Testis (tissue), 3 donors: ENCODE data around the gene LTB4R2. TPM values are rescaled to one million over a fixed set of nuclear protein-coding genes. Genes with fewer than 3 reads are reported as not detected.

ENCODE experiments used
- DNase-seq: peaks from one replicate; pipeline ENCODE4 v3.0.0-alpha.2; 2019
- H3K27ac ChIP-seq, 2 donors: fragments of 200-600 bp; sonication (generic); one replicate each; pipeline ENCODE4 v1.5.1; 2019
- H3K27me3 ChIP-seq: fragments of 200-600 bp; sonication (generic); one replicate; pipeline ENCODE4 v1.5.1; 2019
- H3K36me3 ChIP-seq: fragments of 200-600 bp; sonication (generic); one replicate; pipeline ENCODE4 v1.5.1; 2017; ENCODE audit warnings: low read depth; ENCODE audit errors: missing control alignments
- H3K4me1 ChIP-seq: fragments of 200-600 bp; sonication (generic); one replicate; pipeline ENCODE4 v1.5.1; 2019
- H3K4me3 ChIP-seq, 2 donors: fragments of 200-600 bp; sonication (generic); one replicate each; pipeline ENCODE4 v1.5.1; 2017 to 2019
- H3K9me3 ChIP-seq: fragments of 200-600 bp; sonication (generic); one replicate; pipeline ENCODE4 v1.5.1; 2017
- POLR2A ChIP-seq: fragments of 450-650 bp; IDR thresholded peaks from one replicate; pipeline ENCODE4 v1.6.1; 2017; ENCODE audit warnings: antibody characterized with exemption, mild to moderate bottlenecking, moderate library complexity
- WGBS, 2 donors: methylation state at CpG; one replicate each; pipeline ENCODE4 v1.1.5; 2018; 5-methylcytosine and 5-hydroxymethylcytosine counted together
- intact Hi-C: fragments of 100-400 bp; cut with DNase I; formaldehyde crosslinking; loops from one replicate; pipeline ENCODE4 v1.15.1; 2023; ENCODE audit warnings: low total_unique reads
- polyA plus RNA-seq: library from polyadenylated mRNA; stranded (reverse); fragments of 350-450 nt; fragmentation: Illumina TruSeq; extraction: RNeasy Lipid Tissue Mini Kit (QIAGEN cat#74804); gene quantifications from one replicate; pipeline ENCODE4 v1.2.3, GENCODE V29; 2014; ENCODE audit warnings: low read depth, low replicate concordance; ENCODE audit not compliant: insufficient read depth
- total RNA-seq, 2 donors: library from RNA; depleted of rRNA; stranded (reverse); fragments of >200 nt; gene quantifications; one replicate each; pipeline ENCODE4 v1.2.3, GENCODE V29; 2016
- TF ChIP-seq, protein P1 (sequence below), 3 experiments: fragments of 450-650 bp in 2 of 3; fragments of 200-600 bp in 1 of 3; sonication (generic) in 1 of 3; IDR thresholded peaks; one replicate each; pipeline ENCODE4 v1.5.1; 2016 to 2019; ENCODE audit warnings: antibody characterized with exemption in 3 of 3, mild to moderate bottlenecking in 2 of 3, moderate library complexity in 1 of 3

Gene LTB4R2
- total and polyA plus RNA-seq, 3 donors from 2014 or later, result 4.2 to 28.1 (median 23.4) TPM

- intact Hi-C loops, result no loop called here
- WGBS, 2 donors, result 84 to 88% methylated on average over 11 of the region's 11 CpGs
- no peak for TF ChIP-seq POLR2A
- TF ChIP-seq, protein P1, sequence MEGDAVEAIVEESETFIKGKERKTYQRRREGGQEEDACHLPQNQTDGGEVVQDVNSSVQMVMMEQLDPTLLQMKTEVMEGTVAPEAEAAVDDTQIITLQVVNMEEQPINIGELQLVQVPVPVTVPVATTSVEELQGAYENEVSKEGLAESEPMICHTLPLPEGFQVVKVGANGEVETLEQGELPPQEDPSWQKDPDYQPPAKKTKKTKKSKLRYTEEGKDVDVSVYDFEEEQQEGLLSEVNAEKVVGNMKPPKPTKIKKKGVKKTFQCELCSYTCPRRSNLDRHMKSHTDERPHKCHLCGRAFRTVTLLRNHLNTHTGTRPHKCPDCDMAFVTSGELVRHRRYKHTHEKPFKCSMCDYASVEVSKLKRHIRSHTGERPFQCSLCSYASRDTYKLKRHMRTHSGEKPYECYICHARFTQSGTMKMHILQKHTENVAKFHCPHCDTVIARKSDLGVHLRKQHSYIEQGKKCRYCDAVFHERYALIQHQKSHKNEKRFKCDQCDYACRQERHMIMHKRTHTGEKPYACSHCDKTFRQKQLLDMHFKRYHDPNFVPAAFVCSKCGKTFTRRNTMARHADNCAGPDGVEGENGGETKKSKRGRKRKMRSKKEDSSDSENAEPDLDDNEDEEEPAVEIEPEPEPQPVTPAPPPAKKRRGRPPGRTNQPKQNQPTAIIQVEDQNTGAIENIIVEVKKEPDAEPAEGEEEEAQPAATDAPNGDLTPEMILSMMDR (IDR thresholded peaks at IDR 0.05), result no peak
- Histone ChIP-seq H3K27me3 (no peaks in the 10 kb centered on the region), H3K4me3 (no peak overlapping the region), H3K27ac (no peak overlapping the region), H3K9me3 (no peaks in the 10 kb centered on the region), H3K36me3 (no peaks in the 10 kb centered on the region), H3K4me1 (no peaks in the 10 kb centered on the region)
- DNase-seq, result no peak
Observed at GRCh38 chr14:24279301-24280186, 30.4 kb upstream of the LTB4R2 start.

- no peak overlapping the region for H3K4me3 ChIP-seq
- H3K4me1 ChIP-seq, result no peaks in the 10 kb centered on the region
- H3K9me3 ChIP-seq, result no peaks in the 10 kb centered on the region
- H3K27ac ChIP-seq, result no peak overlapping the region
- WGBS, 2 donors, result 80 to 88% methylated on average over 4 to 6 of the region's 6 CpGs
- no peak for DNase-seq
- H3K36me3 ChIP-seq, result no peaks in the 10 kb centered on the region
- TF ChIP-seq, protein P1 (IDR thresholded peaks at IDR 0.05), result no peak
- no peak for TF ChIP-seq POLR2A
- intact Hi-C loops, result no loop called here
- no peaks in the 10 kb centered on the region for H3K27me3 ChIP-seq
Observed at GRCh38 chr14:24280797-24281460, 29.0 kb upstream of the LTB4R2 start.

DNA sequence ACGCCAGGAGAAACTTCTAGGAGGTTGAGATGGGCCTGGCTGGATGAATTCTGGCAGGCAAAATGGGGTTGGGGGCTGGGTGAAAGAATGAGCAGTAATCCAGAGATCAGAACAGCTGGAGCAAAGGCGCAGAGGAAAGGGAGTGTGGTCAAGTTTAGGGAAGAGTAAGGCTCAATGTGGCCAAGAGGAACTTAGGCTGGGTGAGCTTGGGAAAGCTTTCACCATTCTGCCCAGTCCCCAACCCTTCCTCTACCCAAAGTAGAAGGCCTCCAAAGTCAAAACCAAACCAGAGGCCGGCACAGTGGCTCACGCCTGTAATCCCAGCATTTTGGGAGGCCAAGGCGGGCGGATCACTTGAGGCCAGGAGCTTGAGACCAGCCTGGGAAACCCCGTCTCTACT is 28.3 kb upstream of the LTB4R2 start:
- no peaks in the 10 kb centered on the region for H3K36me3 ChIP-seq
- intact Hi-C loops, result no loop called here
- TF ChIP-seq POLR2A, result no peak
- TF ChIP-seq, protein P1 (IDR thresholded peaks at IDR 0.05), result no peak
- H3K27ac ChIP-seq, result no peak overlapping the region
- no peaks in the 10 kb centered on the region for H3K9me3 ChIP-seq
- H3K27me3 ChIP-seq, result no peaks in the 10 kb centered on the region
- WGBS, 2 donors, result 80 to 85% methylated on average over 7 of the region's 7 CpGs
- no peaks in the 10 kb centered on the region for H3K4me1 ChIP-seq
- H3K4me3 ChIP-seq, result no peak overlapping the region
- no peak for DNase-seq

DNA sequence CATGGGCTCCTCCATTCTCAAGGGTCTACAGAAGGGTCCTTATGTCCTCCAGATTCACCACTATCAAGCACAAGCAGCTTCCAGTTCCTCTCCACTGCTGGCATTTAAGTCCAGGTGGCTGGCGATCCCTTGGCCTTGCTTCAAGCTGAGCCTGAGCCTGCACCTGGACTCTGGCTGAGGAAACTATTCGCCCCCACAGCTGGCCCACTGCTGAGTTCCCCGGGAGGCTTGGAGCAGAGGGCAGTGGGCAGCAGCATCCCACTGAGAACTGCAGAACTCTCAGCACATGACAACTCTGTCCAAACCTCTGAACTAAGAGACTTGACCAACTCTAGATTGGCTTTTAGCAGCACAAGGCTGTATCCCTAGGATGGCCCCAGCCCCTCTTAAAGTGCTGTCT is 27.2 kb upstream of the LTB4R2 start:
- TF ChIP-seq POLR2A, result no peak
- TF ChIP-seq, protein P1 (IDR thresholded peaks at IDR 0.05), result no peak
- intact Hi-C loops, result no loop called here
- no peaks in the 10 kb centered on the region for H3K36me3 ChIP-seq
- no peak for DNase-seq
- H3K4me1 ChIP-seq, result no peaks in the 10 kb centered on the region
- 73 to 83% methylated on average over 2 to 3 of the region's 3 CpGs for WGBS, 2 donors
- no peaks in the 10 kb centered on the region for H3K9me3 ChIP-seq
- no peak overlapping the region for H3K4me3 ChIP-seq
- H3K27me3 ChIP-seq, result no peaks in the 10 kb centered on the region
- H3K27ac ChIP-seq, result no peak overlapping the region
